GM19023 (cell line): ENCODE results near the gene FOXO3.

ENCODE experiments used
- ATAC-seq: cut with Tn5 transposase; IDR thresholded peaks from one replicate; pipeline ENCODE4 v1.9.1; 2021; ENCODE audit warnings: mild to moderate bottlenecking, moderate library complexity; ENCODE audit not compliant: unreplicated experiment

Gene FOXO3

GRCh38 chr6:108625581-108625980 is 64.9 kb downstream of the FOXO3 start:
- ATAC-seq = no peak

GRCh38 chr6:108626777-108627176 is 66.1 kb downstream of the FOXO3 start:
- no peak for ATAC-seq

- no peak for ATAC-seq
Observed at GRCh38 chr6:108627692-108628550, 67.2 kb downstream of the FOXO3 start.

GRCh38 chr6:108630050-108630714 is 69.5 kb downstream of the FOXO3 start:
- ATAC-seq = no peak

- no peak for ATAC-seq
Observed at GRCh38 chr6:108632441-108632840, 71.7 kb downstream of the FOXO3 start.

GRCh38 chr6:108633436-108633835 is 72.7 kb downstream of the FOXO3 start:
- ATAC-seq = no peak

- no peak for ATAC-seq
Observed at GRCh38 chr6:108635505-108636226, 74.9 kb downstream of the FOXO3 start.

- no peak for ATAC-seq
Observed at GRCh38 chr6:108637963-108638362, 77.2 kb downstream of the FOXO3 start.

- ATAC-seq = no peak
Observed at GRCh38 chr6:108638993-108639392, 78.3 kb downstream of the FOXO3 start.

- no peak for ATAC-seq
Observed at GRCh38 chr6:108640104-108640503, 79.4 kb downstream of the FOXO3 start.

- no peak for ATAC-seq
Observed at GRCh38 chr6:108643184-108643583, 82.5 kb downstream of the FOXO3 start.

GRCh38 chr6:108644252-108644651 is 83.5 kb downstream of the FOXO3 start:
- no peak for ATAC-seq

- ATAC-seq = no peak
Observed at GRCh38 chr6:108648191-108648590, 87.5 kb downstream of the FOXO3 start.

GRCh38 chr6:108650325-108650724 is 89.6 kb downstream of the FOXO3 start:
- ATAC-seq = no peak

- ATAC-seq = no peak
Observed at GRCh38 chr6:108650781-108651180, 90.1 kb downstream of the FOXO3 start.

GRCh38 chr6:108651340-108652227 is 90.9 kb downstream of the FOXO3 start:
- no peak for ATAC-seq

GRCh38 chr6:108652375-108652774 is 91.7 kb downstream of the FOXO3 start:
- no peak for ATAC-seq

GRCh38 chr6:108653949-108654348 is 93.2 kb downstream of the FOXO3 start:
- ATAC-seq = no peak

- ATAC-seq = no peak
Observed at GRCh38 chr6:108654465-108655106, 93.9 kb downstream of the FOXO3 start.
